Astrocyte of the spinal cord (primary cell): ENCODE results near the gene PALLD.

Experiments
- DNase-seq: peaks from one replicate; pipeline ENCODE4 v3.0.0; 2011; ENCODE audit warnings: low read depth, low spot score
- H3K4me3 ChIP-seq: 2 replicates; pipeline ENCODE4 v1.5.1; 2011; ENCODE audit warnings: low read depth, mild to moderate bottlenecking, low read length, moderate library complexity
- in situ Hi-C: cut with HindIII; loops from 2 replicates; pipeline ENCODE4 v1.10.0; 2017; ENCODE audit warnings: low sequenced_read_pairs
- TF ChIP-seq, protein P1 (sequence below): IDR thresholded peaks from 2 replicates; pipeline ENCODE4 v1.5.1; 2012; ENCODE audit warnings: low read depth, mild to moderate bottlenecking, low read length, inconsistent platforms

Gene PALLD

DNA sequence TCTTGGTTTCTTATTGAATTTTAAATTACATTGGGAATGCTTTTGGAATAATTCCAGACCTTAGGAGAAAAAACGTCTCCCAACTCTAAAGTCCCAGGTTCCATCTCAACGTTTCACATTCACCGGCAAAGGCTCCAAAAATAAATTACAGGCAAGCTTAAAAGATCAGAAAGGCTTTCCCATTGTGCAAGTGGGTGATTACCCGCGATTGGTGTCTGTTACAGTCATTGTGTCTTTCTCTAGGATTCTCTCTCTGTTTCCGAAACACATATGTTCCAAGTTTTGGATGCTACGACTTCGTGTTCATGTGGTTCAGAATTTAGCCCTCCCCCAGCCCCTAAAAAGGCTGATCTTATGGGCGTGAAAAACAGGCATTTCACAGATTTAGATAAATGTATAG lies 41.8 kb downstream of the PALLD start:
- DNase-seq = no peak
- no peak overlapping the region for H3K4me3 ChIP-seq
- TF ChIP-seq, protein P1, sequence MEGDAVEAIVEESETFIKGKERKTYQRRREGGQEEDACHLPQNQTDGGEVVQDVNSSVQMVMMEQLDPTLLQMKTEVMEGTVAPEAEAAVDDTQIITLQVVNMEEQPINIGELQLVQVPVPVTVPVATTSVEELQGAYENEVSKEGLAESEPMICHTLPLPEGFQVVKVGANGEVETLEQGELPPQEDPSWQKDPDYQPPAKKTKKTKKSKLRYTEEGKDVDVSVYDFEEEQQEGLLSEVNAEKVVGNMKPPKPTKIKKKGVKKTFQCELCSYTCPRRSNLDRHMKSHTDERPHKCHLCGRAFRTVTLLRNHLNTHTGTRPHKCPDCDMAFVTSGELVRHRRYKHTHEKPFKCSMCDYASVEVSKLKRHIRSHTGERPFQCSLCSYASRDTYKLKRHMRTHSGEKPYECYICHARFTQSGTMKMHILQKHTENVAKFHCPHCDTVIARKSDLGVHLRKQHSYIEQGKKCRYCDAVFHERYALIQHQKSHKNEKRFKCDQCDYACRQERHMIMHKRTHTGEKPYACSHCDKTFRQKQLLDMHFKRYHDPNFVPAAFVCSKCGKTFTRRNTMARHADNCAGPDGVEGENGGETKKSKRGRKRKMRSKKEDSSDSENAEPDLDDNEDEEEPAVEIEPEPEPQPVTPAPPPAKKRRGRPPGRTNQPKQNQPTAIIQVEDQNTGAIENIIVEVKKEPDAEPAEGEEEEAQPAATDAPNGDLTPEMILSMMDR = no peak
- in situ Hi-C loops = no loop called here

DNA sequence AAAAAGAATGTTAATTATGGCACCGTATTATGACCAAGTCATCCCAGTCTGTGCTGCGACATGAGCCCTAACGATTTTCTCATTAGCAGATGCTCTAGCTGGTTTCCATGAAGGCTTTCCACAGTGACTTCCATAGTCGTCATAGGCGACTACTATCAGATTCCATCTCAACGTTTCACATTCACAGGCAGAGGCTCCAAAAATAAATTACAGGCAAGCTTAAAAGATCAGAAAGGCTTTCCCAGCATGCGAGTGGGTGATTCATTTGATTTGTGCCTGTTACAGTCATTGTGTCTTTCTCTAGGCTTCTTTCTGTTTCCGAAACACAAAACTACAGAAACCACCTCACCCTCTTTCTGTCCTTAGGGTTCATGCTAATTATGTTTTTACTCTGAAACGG lies 43.2 kb downstream of the PALLD start:
- in situ Hi-C loops = no loop called here
- peak overlapping the region; percentile 2 for H3K4me3 ChIP-seq
- TF ChIP-seq, protein P1 = no peak
- peak; percentile 92 for DNase-seq

DNA sequence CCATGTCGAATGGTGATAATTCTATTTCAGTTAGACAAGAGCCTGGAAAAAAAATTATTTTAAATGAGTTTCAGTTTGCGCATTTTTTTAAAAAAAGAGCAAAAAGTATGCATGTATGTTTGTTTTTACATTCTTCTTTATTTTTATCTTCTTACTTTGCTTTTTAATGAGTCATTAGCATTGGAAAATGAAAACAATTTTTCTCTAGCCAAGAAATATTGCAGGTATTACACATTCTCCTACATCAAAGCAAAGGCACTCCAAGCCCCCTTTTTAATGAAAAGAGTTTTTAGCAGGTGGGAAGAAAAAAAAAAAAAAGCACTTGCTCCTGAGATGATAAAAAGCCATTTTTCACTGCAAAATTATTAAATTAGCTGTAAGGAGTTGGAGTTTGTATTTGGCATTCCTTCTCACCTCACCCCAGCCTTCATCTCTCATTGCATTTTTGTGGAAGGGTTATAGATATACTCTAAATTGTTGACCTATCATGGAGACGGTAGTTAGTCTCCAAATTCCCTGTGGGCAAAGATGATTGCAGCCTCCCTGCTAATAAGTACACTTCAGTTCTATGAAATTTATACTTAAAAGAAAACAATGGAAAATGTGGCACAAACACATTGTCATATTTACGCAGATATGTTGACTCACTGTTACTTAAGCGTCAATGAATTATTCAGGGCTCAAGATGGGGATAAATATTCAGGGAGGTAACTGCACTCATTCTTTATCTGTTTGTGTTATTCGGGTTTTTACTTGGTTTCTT lies 43.8 kb downstream of the PALLD start:
- TF ChIP-seq, protein P1 = no peak
- peak; percentile 43 for DNase-seq
- in situ Hi-C loops = no loop called here
- peak overlapping the region; percentile 2 for H3K4me3 ChIP-seq

DNA sequence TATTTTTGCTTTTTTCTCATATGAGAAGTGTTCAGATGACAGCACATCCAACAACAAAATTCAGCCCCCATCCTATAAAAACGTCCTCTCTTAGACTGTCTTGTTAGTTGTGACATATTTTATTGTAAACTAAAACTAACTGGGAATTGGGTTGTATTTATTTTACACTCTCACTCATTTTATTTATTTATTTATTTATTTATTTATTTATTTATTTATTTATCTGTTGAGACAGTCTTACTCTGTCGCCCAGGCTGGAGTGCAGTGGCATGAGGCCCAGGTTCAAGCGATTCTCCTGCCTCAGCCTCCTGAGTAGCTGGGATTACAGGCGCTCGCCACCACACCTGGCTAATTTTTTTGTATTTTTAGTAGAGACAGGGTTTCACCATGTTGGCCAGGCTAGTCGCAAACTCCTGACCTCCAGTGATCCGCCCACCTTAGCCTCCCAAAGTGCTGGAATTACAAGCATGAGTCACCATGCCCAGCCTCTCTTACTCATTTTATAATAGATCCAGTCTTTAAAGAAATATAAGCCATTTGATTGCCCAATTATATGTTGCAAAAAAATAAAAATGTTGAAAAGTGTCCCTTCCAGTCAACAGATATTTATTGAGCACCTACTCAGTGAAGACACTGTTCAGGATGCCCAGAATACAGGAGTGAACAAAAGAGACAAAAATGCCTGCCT lies 44.6 kb downstream of the PALLD start:
- TF ChIP-seq, protein P1 = no peak
- peak; percentile 68 for DNase-seq
- in situ Hi-C loops = no loop called here
- no peak overlapping the region for H3K4me3 ChIP-seq

DNA sequence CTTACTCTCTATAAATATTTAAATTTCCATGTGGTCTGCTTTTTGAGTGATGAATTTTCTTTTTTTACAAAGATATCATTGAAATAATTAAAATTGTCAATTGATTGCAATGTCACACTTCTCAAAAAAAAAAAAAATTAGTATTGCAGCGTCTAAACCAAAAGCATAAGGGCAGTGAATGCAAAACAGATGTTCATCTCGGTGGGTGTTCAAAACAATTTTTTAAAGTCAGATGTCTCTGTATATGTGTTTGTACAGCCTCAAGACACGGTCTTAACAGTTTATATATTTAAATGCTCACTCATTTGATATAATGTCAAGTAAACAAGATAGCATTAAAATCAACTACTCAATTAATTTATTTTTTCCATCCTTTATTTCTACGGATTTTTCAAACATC lies 52.3 kb downstream of the PALLD start:
- in situ Hi-C loops = no loop called here
- no peak overlapping the region for H3K4me3 ChIP-seq
- no peak for DNase-seq
- TF ChIP-seq, protein P1 = no peak

DNA sequence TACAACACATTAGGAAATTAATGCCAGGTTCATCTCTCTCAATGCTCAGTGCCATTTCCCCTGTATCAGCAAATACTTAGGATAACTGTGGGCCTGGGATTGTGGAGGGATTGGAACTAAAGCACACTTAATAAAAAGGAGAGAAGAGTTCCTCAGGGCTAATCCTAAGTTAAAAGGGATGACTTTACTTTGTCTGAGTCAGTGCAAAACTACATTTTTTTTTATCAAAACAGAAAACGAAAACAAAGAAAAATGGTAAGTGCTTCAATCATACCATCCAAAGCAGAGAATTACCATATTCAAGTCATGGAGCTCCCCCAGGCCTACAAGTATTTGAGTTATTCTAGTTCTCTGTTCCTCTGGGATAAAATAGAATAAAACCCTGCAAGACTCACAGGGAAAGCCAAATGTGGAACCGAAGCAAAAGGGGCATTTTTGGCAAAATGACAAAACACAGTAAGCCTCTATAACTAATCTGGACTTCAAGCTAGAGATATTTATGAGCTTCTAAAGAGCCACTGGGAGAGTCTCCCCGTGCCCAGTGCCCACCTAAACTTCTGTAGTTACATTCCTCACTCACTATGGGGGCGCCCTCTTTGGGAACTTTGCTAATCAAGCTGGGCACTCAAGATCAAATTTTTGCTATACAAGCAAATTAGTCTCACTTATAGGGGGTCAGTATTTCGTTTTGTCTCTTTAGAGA lies 53.4 kb downstream of the PALLD start:
- no peak overlapping the region for H3K4me3 ChIP-seq
- in situ Hi-C loops = no loop called here
- TF ChIP-seq, protein P1 = no peak
- DNase-seq = peak; percentile 66
